H1 (cell line): ENCODE data around the gene ROGDI. TPM values are rescaled to one million over a fixed set of nuclear protein-coding genes. Genes with fewer than 3 reads are reported as not detected.

Experiments
- HDAC2 ChIP-seq, 2 experiments: fragments of 300-600 bp in 1 of 2; sonication (generic) in 1 of 2; IDR thresholded peaks; 2 replicates each; pipeline ENCODE4 v1.6.1; 2011 to 2012; ENCODE audit warnings: low read depth in 2 of 2, low read length in 2 of 2, mild to moderate bottlenecking in 2 of 2, moderate library complexity in 2 of 2, borderline replicate concordance in 1 of 2, inconsistent platforms in 1 of 2
- SIX5 ChIP-seq: IDR thresholded peaks from 2 replicates; pipeline ENCODE4 v1.6.1; 2011; ENCODE audit warnings: mild to moderate bottlenecking, low read depth, low read length
- polyA plus RNA-seq, 7 experiments: library from polyadenylated mRNA; depleted of rRNA in 3 of 7; stranded (reverse) in 5 of 7; unstranded in 2 of 7; fragments of >200 nt in 5 of 7; fragments of 200-250 nt in 2 of 7; gene quantifications; 1 replicate in 5 of 7; 2 replicates in 1 of 7; 4 replicates in 1 of 7; pipeline versions ENCODE4 v1.2.1 to v1.2.3, GENCODE V29; 2011 to 2013; ENCODE audit warnings: missing spikeins in 2 of 7, mixed read lengths in 2 of 7
- total RNA-seq: library from RNA; stranded (reverse); fragmentation: NEBNext Ultra II Directional; extraction: Animal tissue kit (Norgen Biotek cat#: 25700); gene quantifications from 2 replicates; pipeline ENCODE4 v1.2.1, GENCODE V29; 2021

The ROGDI gene
- total and polyA plus RNA-seq, 2 of the 8 experiments (the other 6 are each of a cell fraction or from before 2014, with no cell fraction given): 27.4 to 68.4 TPM

DNA sequence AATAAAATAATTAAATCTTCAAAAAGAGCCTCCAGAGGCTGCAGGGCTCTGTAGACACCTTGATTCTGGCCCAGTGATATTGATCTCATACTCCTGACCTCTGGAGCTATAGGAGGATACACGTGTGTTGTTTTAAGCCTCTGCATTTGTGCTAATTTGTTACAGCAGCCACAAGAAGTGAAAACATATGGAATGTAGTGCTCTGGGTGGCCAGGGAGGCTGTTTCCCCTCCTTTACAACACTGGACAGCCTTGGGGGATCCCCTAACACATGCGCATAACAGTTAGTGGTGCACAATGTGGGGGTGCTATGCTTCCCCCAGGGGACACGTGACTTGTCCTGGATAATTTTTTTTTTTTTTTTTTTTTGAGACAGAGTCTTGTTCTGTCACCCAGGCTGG, 30.8 kb downstream of the ROGDI start (continued):
- TF ChIP-seq HDAC2 (IDR thresholded peaks at IDR 0.05; ENCODE audit: borderline replicate concordance in 1 of 2, low read depth in 2 of 2, low read length in 2 of 2) (no peak), SIX5 (no peak)
